ENCODE measurements around the gene CDKAL1.

CDKAL1 gene

DNA sequence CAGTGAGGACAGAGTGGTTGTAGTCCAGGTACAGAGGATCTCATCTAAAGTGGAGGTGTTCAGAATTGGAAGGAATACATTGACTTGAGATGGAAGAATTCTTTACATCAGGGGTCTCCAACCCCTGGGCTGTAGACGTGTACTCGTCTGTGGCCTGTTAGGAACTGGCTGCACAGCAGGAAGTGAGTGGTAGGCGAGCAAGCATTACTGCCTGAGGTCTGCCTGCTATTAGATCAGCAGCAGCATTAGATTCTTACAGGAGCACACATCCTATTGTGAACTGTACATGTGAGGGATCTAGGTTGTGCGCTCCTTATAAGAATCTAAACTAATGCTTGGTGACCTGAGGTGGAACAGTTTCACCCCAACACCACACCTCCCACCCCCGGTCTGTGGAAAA is 121.1 kb downstream of the CDKAL1 start:
- no peak overlapping the region for H3K4me3 ChIP-seq (ENCODE audit: low read length in 2 of 2)
- H3K4me1 ChIP-seq (ENCODE audit: control insufficient read depth, insufficient read depth, low read length) = no peaks in the 10 kb centered on the region
- H3K36me3 ChIP-seq (ENCODE audit: control insufficient read depth in 2 of 2, insufficient read depth in 2 of 2, low read length in 2 of 2) = no peaks in the 10 kb centered on the region
- H3K9me3 ChIP-seq (ENCODE audit: control insufficient read depth in 2 of 2, low read length in 2 of 2) = no peaks in the 10 kb centered on the region
- H3K27me3 ChIP-seq (ENCODE audit: control insufficient read depth in 1 of 2, insufficient read depth in 2 of 2, low read length in 2 of 2) = no peaks in the 10 kb centered on the region
- H3K27ac ChIP-seq (ENCODE audit: low read length) = no peak overlapping the region
- no peak overlapping the region for H3K9ac ChIP-seq (ENCODE audit: low read length in 2 of 2)

DNA sequence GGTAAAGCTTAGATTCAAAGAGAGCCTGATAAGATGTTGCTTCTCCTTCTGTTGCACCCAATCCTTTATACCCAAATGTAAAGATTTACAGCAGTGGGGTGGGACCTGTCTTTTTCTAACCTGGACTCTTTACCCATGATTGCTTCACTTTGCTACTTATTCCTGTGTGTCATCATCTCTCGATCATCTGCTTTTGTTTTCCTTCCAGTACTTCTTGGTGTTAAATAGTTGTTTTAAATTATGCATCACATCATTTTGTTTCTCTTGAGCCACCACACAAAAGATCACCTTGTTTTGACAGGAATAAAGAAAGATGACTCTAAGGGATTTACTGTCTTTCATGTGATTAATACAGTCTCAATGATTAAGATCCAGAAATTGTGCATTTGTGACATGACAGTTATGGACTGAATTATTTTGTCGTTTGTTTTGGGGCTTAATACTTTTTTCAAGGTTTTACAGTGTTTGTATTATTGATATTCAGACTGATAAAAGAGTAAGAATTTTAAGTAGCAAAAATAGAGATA is 123.1 kb downstream of the CDKAL1 start:
- H3K27ac ChIP-seq (ENCODE audit: low read length) = no peak overlapping the region
- H3K9me3 ChIP-seq (ENCODE audit: control insufficient read depth in 2 of 2, low read length in 2 of 2) = no peaks in the 10 kb centered on the region
- no peaks in the 10 kb centered on the region for H3K36me3 ChIP-seq (ENCODE audit: control insufficient read depth in 2 of 2, insufficient read depth in 2 of 2, low read length in 2 of 2)
- H3K9ac ChIP-seq (ENCODE audit: low read length in 2 of 2) = no peak overlapping the region
- H3K4me3 ChIP-seq (ENCODE audit: low read length in 2 of 2) = no peak overlapping the region
- H3K4me1 ChIP-seq (ENCODE audit: control insufficient read depth, insufficient read depth, low read length) = no peaks in the 10 kb centered on the region
- H3K27me3 ChIP-seq (ENCODE audit: control insufficient read depth in 1 of 2, insufficient read depth in 2 of 2, low read length in 2 of 2) = no peaks in the 10 kb centered on the region

DNA sequence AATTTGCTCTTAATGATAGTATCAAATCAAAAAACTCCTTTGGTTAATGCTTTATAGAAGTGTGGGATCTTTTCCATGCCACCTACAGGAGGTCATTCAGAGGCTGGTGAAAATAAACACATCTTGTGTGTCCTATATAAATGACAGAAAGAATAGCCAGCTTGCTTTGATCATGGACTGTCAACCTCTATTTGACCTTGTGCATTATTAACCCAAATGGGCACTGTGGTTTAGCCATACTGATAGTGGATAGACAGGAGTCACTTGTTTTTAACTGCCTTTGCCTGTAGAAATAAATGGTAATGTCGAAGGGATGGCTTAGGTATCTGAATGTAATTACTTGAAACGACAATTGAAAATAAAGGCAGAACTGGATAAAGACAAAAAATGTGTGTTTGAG is 123.8 kb downstream of the CDKAL1 start:
- no peak overlapping the region for H3K9ac ChIP-seq (ENCODE audit: low read length in 2 of 2)
- H3K36me3 ChIP-seq (ENCODE audit: control insufficient read depth in 2 of 2, insufficient read depth in 2 of 2, low read length in 2 of 2) = no peaks in the 10 kb centered on the region
- H3K4me1 ChIP-seq (ENCODE audit: control insufficient read depth, insufficient read depth, low read length) = no peaks in the 10 kb centered on the region
- no peaks in the 10 kb centered on the region for H3K27me3 ChIP-seq (ENCODE audit: control insufficient read depth in 1 of 2, insufficient read depth in 2 of 2, low read length in 2 of 2)
- H3K9me3 ChIP-seq (ENCODE audit: control insufficient read depth in 2 of 2, low read length in 2 of 2) = no peaks in the 10 kb centered on the region
- H3K27ac ChIP-seq (ENCODE audit: low read length) = no peak overlapping the region
- H3K4me3 ChIP-seq (ENCODE audit: low read length in 2 of 2) = no peak overlapping the region

DNA sequence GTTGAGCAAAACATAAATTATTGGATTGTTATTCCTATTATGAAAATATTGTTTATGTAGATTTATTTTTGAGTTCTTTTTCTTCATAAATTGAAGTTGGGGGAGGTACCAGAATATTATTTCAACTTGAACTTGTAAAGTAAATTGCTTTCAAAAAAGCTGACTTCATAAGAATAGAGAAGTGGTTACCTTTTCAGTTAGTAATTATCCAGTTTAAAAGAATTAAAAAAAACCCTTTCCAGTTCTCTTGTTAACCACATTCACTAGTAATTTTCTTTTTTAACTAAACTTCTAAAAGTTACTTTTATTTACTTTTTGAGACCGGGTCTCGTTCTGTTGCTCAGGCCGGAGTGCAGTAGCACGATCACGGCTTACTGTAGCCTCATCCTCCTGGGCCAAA is 124.3 kb downstream of the CDKAL1 start:
- Histone ChIP-seq H3K36me3 (ENCODE audit: control insufficient read depth in 2 of 2, insufficient read depth in 2 of 2, low read length in 2 of 2) (no peaks in the 10 kb centered on the region), H3K27ac (ENCODE audit: low read length) (no peak overlapping the region), H3K4me3 (ENCODE audit: low read length in 2 of 2) (no peak overlapping the region)

DNA sequence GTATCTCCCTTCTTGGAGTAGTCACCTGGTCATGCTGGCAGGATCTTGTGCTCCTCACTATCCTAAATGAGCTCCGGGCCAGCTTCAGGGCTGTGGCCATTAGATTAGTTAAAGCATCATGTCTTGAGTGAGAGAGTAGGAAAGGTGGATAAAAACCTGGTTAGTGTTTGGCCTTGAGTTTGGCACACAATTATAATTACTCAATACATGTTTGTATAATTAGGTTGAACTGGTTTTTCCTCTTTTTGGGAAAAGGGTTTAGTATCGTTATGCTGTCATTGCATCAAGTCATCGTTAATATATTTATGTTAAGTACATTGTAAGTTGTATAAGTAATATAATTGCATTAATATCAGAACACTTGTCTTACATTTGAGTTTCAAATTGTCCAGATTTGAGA is 126.3 kb downstream of the CDKAL1 start:
- Histone ChIP-seq H3K9me3 (ENCODE audit: control insufficient read depth in 2 of 2, low read length in 2 of 2) (no peaks in the 10 kb centered on the region), H3K27ac (ENCODE audit: low read length) (no peak overlapping the region), H3K27me3 (ENCODE audit: control insufficient read depth in 1 of 2, insufficient read depth in 2 of 2, low read length in 2 of 2) (no peaks in the 10 kb centered on the region), H3K4me3 (ENCODE audit: low read length in 2 of 2) (no peak overlapping the region), H3K9ac (ENCODE audit: low read length in 2 of 2) (no peak overlapping the region), H3K4me1 (ENCODE audit: control insufficient read depth, insufficient read depth, low read length) (no peaks in the 10 kb centered on the region), H3K36me3 (ENCODE audit: control insufficient read depth in 2 of 2, insufficient read depth in 2 of 2, low read length in 2 of 2) (no peaks in the 10 kb centered on the region)

More for the DNA sequence above, 124.3 kb downstream of the CDKAL1 start:
- Histone ChIP-seq H3K9ac (ENCODE audit: low read length in 2 of 2) (no peak overlapping the region), H3K27me3 (ENCODE audit: control insufficient read depth in 1 of 2, insufficient read depth in 2 of 2, low read length in 2 of 2) (no peaks in the 10 kb centered on the region), H3K4me1 (ENCODE audit: control insufficient read depth, insufficient read depth, low read length) (no peaks in the 10 kb centered on the region), H3K9me3 (ENCODE audit: control insufficient read depth in 2 of 2, low read length in 2 of 2) (no peaks in the 10 kb centered on the region)

DNA sequence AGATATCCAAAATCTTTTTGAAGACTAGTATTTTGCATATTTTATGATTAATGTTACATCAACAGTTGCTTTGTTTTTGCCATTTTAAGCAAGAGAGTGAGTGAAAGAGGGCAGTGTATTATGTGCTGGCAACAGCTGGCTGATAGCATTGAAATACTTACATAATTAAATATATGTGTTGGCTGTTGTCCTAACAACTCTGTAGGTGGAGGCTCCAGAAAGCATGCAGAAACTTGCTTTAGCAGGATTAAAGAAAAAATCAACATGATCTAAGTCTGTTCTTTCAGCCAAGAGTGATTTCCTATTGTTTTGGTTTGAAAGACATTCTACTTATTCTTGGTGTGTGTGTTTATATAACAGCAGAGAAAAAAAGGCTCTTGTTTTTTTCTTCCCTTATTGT is 127.5 kb downstream of the CDKAL1 start:
- H3K27ac ChIP-seq (ENCODE audit: low read length) = no peak overlapping the region

DNA sequence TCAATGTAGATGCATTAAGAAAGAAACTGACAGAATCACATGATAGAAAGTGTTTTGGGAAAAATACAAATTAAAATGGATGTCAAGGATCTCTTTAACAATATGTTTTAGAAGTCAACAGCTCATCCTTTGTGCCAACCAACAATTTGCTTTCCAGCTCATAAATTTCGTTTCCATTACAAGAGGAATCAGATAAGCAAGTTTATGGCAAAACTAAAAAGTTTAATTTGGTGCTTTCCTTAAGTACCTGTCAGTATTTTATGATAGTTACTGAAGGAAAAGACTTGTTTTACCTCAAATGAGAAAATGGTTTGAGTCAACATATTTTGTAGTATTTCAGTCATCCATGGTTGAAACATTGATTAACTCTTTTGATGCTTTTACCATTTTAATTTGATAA is 130.0 kb downstream of the CDKAL1 start:
- Histone ChIP-seq H3K9me3 (ENCODE audit: control insufficient read depth in 2 of 2, low read length in 2 of 2) (no peaks in the 10 kb centered on the region), H3K27me3 (ENCODE audit: control insufficient read depth in 1 of 2, insufficient read depth in 2 of 2, low read length in 2 of 2) (no peaks in the 10 kb centered on the region), H3K9ac (ENCODE audit: low read length in 2 of 2) (no peak overlapping the region), H3K4me3 (ENCODE audit: low read length in 2 of 2) (no peak overlapping the region), H3K4me1 (ENCODE audit: control insufficient read depth, insufficient read depth, low read length) (no peaks in the 10 kb centered on the region), H3K36me3 (ENCODE audit: control insufficient read depth in 2 of 2, insufficient read depth in 2 of 2, low read length in 2 of 2) (no peaks in the 10 kb centered on the region), H3K27ac (ENCODE audit: low read length) (no peak overlapping the region)

More for the DNA sequence above, 127.5 kb downstream of the CDKAL1 start:
- H3K4me1 ChIP-seq (ENCODE audit: control insufficient read depth, insufficient read depth, low read length) = no peaks in the 10 kb centered on the region
- H3K36me3 ChIP-seq (ENCODE audit: control insufficient read depth in 2 of 2, insufficient read depth in 2 of 2, low read length in 2 of 2) = no peaks in the 10 kb centered on the region
- no peaks in the 10 kb centered on the region for H3K27me3 ChIP-seq (ENCODE audit: control insufficient read depth in 1 of 2, insufficient read depth in 2 of 2, low read length in 2 of 2)
- H3K9ac ChIP-seq (ENCODE audit: low read length in 2 of 2) = no peak overlapping the region
- no peaks in the 10 kb centered on the region for H3K9me3 ChIP-seq (ENCODE audit: control insufficient read depth in 2 of 2, low read length in 2 of 2)
- H3K4me3 ChIP-seq (ENCODE audit: low read length in 2 of 2) = no peak overlapping the region

DNA sequence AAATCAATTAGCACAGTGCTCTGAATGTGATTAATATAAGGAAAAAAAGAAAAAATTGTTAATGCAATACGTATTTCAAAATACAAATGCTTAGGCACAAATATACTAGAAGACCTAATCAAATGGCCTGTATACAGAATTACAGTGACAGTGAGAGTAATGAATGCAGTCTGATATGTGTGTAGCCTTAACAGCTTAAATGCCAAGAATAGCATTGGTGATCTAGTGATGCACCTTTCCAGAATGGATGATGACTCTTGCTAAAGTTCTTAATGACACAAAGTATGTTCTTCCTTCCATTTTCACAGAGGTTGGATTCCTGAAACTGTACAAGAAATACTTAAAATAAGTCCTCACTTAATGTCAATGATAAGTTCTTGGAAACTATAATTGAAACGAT is 131.0 kb downstream of the CDKAL1 start:
- no peaks in the 10 kb centered on the region for H3K36me3 ChIP-seq (ENCODE audit: control insufficient read depth in 2 of 2, insufficient read depth in 2 of 2, low read length in 2 of 2)
- no peaks in the 10 kb centered on the region for H3K4me1 ChIP-seq (ENCODE audit: control insufficient read depth, insufficient read depth, low read length)
- no peak overlapping the region for H3K9ac ChIP-seq (ENCODE audit: low read length in 2 of 2)
- H3K9me3 ChIP-seq (ENCODE audit: control insufficient read depth in 2 of 2, low read length in 2 of 2) = no peaks in the 10 kb centered on the region
- no peak overlapping the region for H3K27ac ChIP-seq (ENCODE audit: low read length)
- H3K4me3 ChIP-seq (ENCODE audit: low read length in 2 of 2) = no peak overlapping the region
- H3K27me3 ChIP-seq (ENCODE audit: control insufficient read depth in 1 of 2, insufficient read depth in 2 of 2, low read length in 2 of 2) = no peaks in the 10 kb centered on the region

DNA sequence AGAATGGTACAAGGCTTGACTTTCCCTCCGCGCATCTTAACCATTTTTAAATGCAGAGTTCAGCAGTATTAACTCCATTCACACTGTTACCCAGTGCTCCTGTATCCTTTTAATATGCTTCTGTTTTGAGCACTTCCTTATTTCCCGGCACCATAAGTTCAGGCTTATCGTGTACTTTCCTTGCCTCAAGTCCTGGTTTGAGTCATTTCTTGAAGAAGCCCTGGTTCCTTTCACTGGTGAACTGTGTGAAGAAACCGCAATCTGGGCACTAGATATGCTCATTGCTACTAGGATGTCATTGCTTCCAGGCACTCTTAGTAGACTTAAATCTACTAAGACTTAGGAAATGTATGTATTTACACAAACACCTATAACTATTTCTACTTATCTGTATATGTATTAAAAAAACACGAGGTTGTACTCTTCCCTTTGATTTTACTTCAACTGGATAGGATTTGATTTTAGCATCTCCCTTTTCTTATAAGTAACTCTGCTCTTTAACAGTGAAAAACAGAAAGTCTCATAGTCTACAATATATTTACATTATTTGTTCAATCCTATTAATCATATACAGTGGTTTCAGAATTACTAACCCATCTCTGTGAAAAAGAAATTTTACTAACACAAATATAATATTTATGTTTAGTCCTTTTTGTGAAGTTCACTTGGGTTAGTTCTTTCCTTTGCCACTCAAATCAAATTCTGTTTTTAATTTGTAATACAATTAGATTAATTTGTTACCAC is 135.5 kb downstream of the CDKAL1 start:
- Histone ChIP-seq H3K9me3 (ENCODE audit: control insufficient read depth in 2 of 2, low read length in 2 of 2) (no peaks in the 10 kb centered on the region), H3K4me3 (ENCODE audit: low read length in 2 of 2) (no peak overlapping the region), H3K27me3 (ENCODE audit: control insufficient read depth in 1 of 2, insufficient read depth in 2 of 2, low read length in 2 of 2) (no peaks in the 10 kb centered on the region), H3K36me3 (ENCODE audit: control insufficient read depth in 2 of 2, insufficient read depth in 2 of 2, low read length in 2 of 2) (no peaks in the 10 kb centered on the region), H3K4me1 (ENCODE audit: control insufficient read depth, insufficient read depth, low read length) (no peaks in the 10 kb centered on the region), H3K27ac (ENCODE audit: low read length) (no peak overlapping the region), H3K9ac (ENCODE audit: low read length in 2 of 2) (no peak overlapping the region)

DNA sequence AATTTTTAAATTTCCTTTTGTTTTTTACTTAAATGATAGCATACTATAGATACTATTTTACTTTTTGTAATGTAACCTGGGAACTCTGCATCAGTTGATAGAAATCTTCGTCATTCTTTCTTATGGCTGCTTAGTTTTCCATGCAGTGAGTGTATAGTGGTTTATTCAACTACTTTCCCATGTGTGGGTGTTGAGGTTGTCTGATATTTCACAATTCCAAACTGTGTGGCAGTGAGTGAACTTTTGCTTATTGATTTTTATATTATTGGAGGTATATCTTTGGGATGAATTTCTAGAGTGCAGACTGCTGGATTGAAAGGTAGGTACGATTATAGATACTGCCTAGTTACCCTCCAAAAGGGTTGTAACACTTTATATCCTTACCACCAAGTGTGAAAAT is 136.5 kb downstream of the CDKAL1 start:
- H3K9ac ChIP-seq (ENCODE audit: low read length in 2 of 2) = no peak overlapping the region
- H3K4me1 ChIP-seq (ENCODE audit: control insufficient read depth, insufficient read depth, low read length) = no peaks in the 10 kb centered on the region
- H3K27me3 ChIP-seq (ENCODE audit: control insufficient read depth in 1 of 2, insufficient read depth in 2 of 2, low read length in 2 of 2) = no peaks in the 10 kb centered on the region
- H3K9me3 ChIP-seq (ENCODE audit: control insufficient read depth in 2 of 2, low read length in 2 of 2) = no peaks in the 10 kb centered on the region
- H3K36me3 ChIP-seq (ENCODE audit: control insufficient read depth in 2 of 2, insufficient read depth in 2 of 2, low read length in 2 of 2) = no peaks in the 10 kb centered on the region
- H3K4me3 ChIP-seq (ENCODE audit: low read length in 2 of 2) = no peak overlapping the region
- H3K27ac ChIP-seq (ENCODE audit: low read length) = no peak overlapping the region

DNA sequence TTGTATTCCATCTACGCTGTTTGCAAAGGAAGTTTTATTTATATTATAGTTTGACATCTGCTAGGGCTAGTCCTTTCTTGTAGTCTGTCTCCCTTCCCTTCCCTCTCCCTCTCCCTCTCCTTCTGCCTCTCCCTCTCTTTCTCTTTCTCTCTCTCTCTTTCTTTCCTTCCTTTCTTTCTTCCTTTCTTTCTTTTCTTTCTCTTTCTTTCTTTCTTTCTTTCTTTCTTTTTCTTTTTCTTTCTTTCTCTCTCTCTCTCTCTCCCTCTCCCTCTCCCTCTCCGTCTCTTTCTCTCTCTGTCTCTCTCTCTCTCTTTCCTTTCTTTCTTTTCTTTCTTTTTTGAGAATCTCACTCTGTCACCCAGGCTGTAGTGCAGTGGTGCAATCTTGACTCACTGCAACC is 137.8 kb downstream of the CDKAL1 start:
- no peak overlapping the region for H3K27ac ChIP-seq (ENCODE audit: low read length)
- no peak overlapping the region for H3K9ac ChIP-seq (ENCODE audit: low read length in 2 of 2)
- H3K27me3 ChIP-seq (ENCODE audit: control insufficient read depth in 1 of 2, insufficient read depth in 2 of 2, low read length in 2 of 2) = no peaks in the 10 kb centered on the region
- H3K36me3 ChIP-seq (ENCODE audit: control insufficient read depth in 2 of 2, insufficient read depth in 2 of 2, low read length in 2 of 2) = no peaks in the 10 kb centered on the region
- H3K4me1 ChIP-seq (ENCODE audit: control insufficient read depth, insufficient read depth, low read length) = no peaks in the 10 kb centered on the region
- H3K9me3 ChIP-seq (ENCODE audit: control insufficient read depth in 2 of 2, low read length in 2 of 2) = no peaks in the 10 kb centered on the region
- no peak overlapping the region for H3K4me3 ChIP-seq (ENCODE audit: low read length in 2 of 2)
